Amygdala (tissue), 56 donors: ENCODE data around the gene PGC.

Experiments used
- DNase-seq, 56 donors: peaks; one replicate each; lab custom pipeline; 2025; lab: John Stamatoyannopoulos, UW

The PGC gene

GRCh38 chr6:41747256-41748101, at the start of gene PGC:
TSS of gene PGC (minus strand) at chr6:41747397. CDS start at chr6:41747334, 63 bp downstream.
- no peak for DNase-seq

GRCh38 chr6:41796474-41796873, 49.3 kb upstream of the PGC start:
- no peak for DNase-seq

- no peak for DNase-seq
These were observed 44.8 kb upstream of the PGC start for GRCh38 chr6:41791984-41792383.

- DNase-seq, result no peak
These were observed 44.1 kb upstream of the PGC start for GRCh38 chr6:41791305-41791704.

- no peak for DNase-seq
These were observed 42.8 kb upstream of the PGC start for GRCh38 chr6:41790045-41790444.

GRCh38 chr6:41789390-41789724, 42.2 kb upstream of the PGC start:
- DNase-seq, result no peak

GRCh38 chr6:41787219-41787917, 40.2 kb upstream of the PGC start, which contains the start of gene TOMM6:
TSS of gene TOMM6 (plus strand) at chr6:41787694. CDS start at chr6:41787698, 4 bp downstream.
- peak; percentile 67 to 96 (median 90) for DNase-seq

- peak in 55 of 56 donors; percentile 4 to 91 (median 78) for DNase-seq
These were observed 39.4 kb upstream of the PGC start for GRCh38 chr6:41786451-41787218.

- peak in 29 of 56 donors; percentile 24 to 72 (median 51) for DNase-seq
These were observed 38.7 kb upstream of the PGC start for GRCh38 chr6:41785689-41786450.

- no peak for DNase-seq
These were observed 38.1 kb upstream of the PGC start for GRCh38 chr6:41785254-41785653.

GRCh38 chr6:41784581-41785171, 37.5 kb upstream of the PGC start:
- no peak for DNase-seq

- no peak for DNase-seq
These were observed 36.0 kb upstream of the PGC start for GRCh38 chr6:41783106-41783780.

GRCh38 chr6:41781366-41781730, 34.2 kb upstream of the PGC start:
- no peak for DNase-seq

GRCh38 chr6:41780551-41781365, 33.6 kb upstream of the PGC start, which contains the start of gene PRICKLE4:
TSS of gene PRICKLE4 (plus strand) at chr6:41780782. CDS start at chr6:41783474, 2,692 bp downstream.
- peak in 11 of 56 donors; percentile 15 to 48 (median 36) for DNase-seq

GRCh38 chr6:41779788-41780550, 32.8 kb upstream of the PGC start, which contains the start of gene FRS3:
TSS of gene FRS3 (minus strand) at chr6:41779900. CDS start at chr6:41776987, 2,913 bp downstream.
- peak; percentile 59 to 100 (median 97) for DNase-seq

- peak in 3 of 56 donors; percentile 49 to 54 (median 52) for DNase-seq
These were observed 32.1 kb upstream of the PGC start for GRCh38 chr6:41779336-41779735.

GRCh38 chr6:41778895-41779294, 31.7 kb upstream of the PGC start:
- DNase-seq, result no peak
